Measurements from ENCODE around the gene ANKZF1. TPM values are rescaled to one million over a fixed set of nuclear protein-coding genes. Genes with fewer than 3 reads are reported as not detected.
"Not testable (repeated sequence)": the region's sequence is repeated elsewhere in the genome, so short reads cannot be mapped to it uniquely, and the experiment has no call there.

The ANKZF1 gene
- total and polyA plus RNA-seq, 12 donors: 12.7 to 44.7 (median 25.5) TPM

GRCh38 chr2:219197388-219197787, 32.2 kb upstream of the ANKZF1 start:
- Histone ChIP-seq H3K27ac (no peak overlapping the region), H3K4me1 (no peaks in the 10 kb centered on the region), H3K4me3 (no peak overlapping the region), H3K36me3 (no peaks in the 10 kb centered on the region), H3K27me3 (peaks cover 0 to 22% (median 3%) of the 10 kb centered on the region in 7 donors), H3K9me3 (no peaks in the 10 kb centered on the region)
- intact Hi-C loops (cut with DNase I): no loop called here
- ATAC-seq: no peak
- no peak for TF ChIP-seq CTCF (IDR thresholded peaks at IDR 0.05)
- DNase-seq: no peak
- WGBS, 2 donors: 96 to 100% methylated on average over 1 of the region's 1 CpG

GRCh38 chr2:219198974-219199373, 30.6 kb upstream of the ANKZF1 start:
- TF ChIP-seq CTCF (IDR thresholded peaks at IDR 0.05): no peak
- Histone ChIP-seq H3K4me3 (no peak overlapping the region), H3K36me3 (no peaks in the 10 kb centered on the region), H3K4me1 (no peaks in the 10 kb centered on the region), H3K27ac (no peak overlapping the region), H3K9me3 (no peaks in the 10 kb centered on the region), H3K27me3 (peaks cover 0 to 22% (median 3%) of the 10 kb centered on the region in 7 donors)
- intact Hi-C loops (cut with DNase I): no loop called here
- ATAC-seq (no peak), DNase-seq (no peak)
- 71 to 72% methylated on average over 5 of the region's 5 CpGs for WGBS, 2 donors

- intact Hi-C loops (cut with DNase I): no loop called here
- Histone ChIP-seq H3K4me3 (no peak overlapping the region), H3K4me1 (no peaks in the 10 kb centered on the region), H3K27ac (no peak overlapping the region), H3K9me3 (peaks cover 0 to 2% (median 0%) of the 10 kb centered on the region in 11 donors), H3K36me3 (no peaks in the 10 kb centered on the region), H3K27me3 (peaks cover 0 to 22% (median 3%) of the 10 kb centered on the region in 7 donors)
- TF ChIP-seq CTCF (IDR thresholded peaks at IDR 0.05): no peak
- WGBS, 2 donors: 83 to 84% methylated on average over 12 of the region's 12 CpGs
- DNase-seq (no peak), ATAC-seq (no peak)
These were observed 30.0 kb upstream of the ANKZF1 start for GRCh38 chr2:219199470-219200211.

- H3K4me3 ChIP-seq; H3K9me3 ChIP-seq; H3K4me1 ChIP-seq; intact Hi-C loops (cut with DNase I); ATAC-seq; DNase-seq; H3K27ac ChIP-seq; H3K36me3 ChIP-seq: not testable (repeated sequence)
- H3K27me3 ChIP-seq: peaks cover 0 to 22% (median 3%) of the 10 kb centered on the region in 7 donors
- WGBS, 2 donors: 83% methylated on average over 25 of the region's 26 CpGs
These were observed 28.9 kb upstream of the ANKZF1 start for GRCh38 chr2:219200502-219201326.

GRCh38 chr2:219201331-219201730, 28.3 kb upstream of the ANKZF1 start:
- intact Hi-C loops (cut with DNase I); H3K36me3 ChIP-seq; H3K4me1 ChIP-seq; H3K9me3 ChIP-seq; H3K4me3 ChIP-seq; H3K27ac ChIP-seq; ATAC-seq; DNase-seq: not testable (repeated sequence)
- H3K27me3 ChIP-seq: peaks cover 0 to 22% (median 3%) of the 10 kb centered on the region in 7 donors
- WGBS, 2 donors: 90 to 91% methylated on average over 19 to 20 of the region's 21 CpGs
